ENCODE data around the gene NR1I2.

Gene NR1I2

DNA sequence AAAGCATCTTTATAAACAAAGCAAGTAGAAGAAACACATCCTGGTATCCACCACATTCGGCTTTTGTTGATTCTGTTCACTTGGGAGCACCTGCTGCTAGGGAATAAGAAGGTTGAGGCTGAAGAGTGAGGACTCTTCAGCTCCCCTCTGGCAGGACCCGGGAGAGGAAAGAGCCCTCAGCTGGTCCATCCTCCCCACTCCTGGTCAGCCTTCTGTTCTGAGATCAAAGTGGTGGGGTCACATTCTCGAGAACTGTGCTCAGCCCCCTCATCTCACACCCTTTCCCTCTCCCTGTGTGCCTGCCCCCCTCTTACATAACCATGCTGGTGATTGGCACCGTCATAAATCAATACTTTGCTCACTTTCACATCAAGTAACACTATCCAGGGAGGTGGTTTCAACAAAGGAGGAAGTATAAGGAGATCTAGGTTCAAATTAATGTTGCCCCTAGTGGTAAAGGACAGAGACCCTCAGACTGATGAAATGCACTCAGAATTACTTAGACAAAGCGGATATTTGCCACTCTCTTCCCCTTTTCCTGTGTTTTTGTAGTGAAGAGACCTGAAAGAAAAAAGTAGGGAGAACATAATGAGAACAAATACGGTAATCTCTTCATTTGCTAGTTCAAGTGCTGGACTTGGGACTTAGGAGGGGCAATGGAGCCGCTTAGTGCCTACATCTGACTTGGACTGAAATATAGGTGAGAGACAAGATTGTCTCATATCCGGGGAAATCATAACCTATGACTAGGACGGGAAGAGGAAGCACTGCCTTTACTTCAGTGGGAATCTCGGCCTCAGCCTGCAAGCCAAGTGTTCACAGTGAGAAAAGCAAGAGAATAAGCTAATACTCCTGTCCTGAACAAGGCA is at the start of gene NR1I2:
Gene NR1I2 (plus strand): TSS at position 772 of the 869 bp plus-strand sequence.
- peak; percentile 9 for TF ChIP-seq CTCF (IDR thresholded peaks at IDR 0.05; ENCODE audit: low read depth, low read length)
- no peak for TF ChIP-seq POLR2A (IDR thresholded peaks at IDR 0.05; ENCODE audit: extremely low read depth, insufficient read length)
- peak; percentile 52 for DNase-seq (ENCODE audit: low read depth)
- no peak within 1 kb of the TSS for H3K4me3 ChIP-seq (ENCODE audit: low read depth, low read length)

DNA sequence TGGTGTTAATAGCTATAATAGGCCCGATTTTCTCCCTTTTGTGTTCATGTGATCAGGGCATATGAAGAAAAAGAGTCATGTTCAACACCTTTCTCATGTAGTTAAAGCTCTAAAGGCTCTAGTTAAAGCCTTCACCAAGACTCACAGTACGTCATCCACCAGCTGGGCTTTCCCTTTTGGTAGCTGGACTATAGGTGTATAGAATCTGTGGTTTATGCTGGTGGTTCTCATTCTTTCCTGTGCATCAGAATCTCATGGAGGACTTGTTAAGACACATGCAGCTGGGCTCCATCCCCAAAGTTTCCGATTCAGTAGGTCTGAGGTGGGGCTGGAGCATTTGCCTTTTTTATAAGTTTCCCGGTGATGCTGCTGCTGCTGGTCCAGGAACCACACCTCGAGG is 48.1 kb upstream of the NR1I2 start:
- H3K4me3 ChIP-seq (ENCODE audit: low read depth, low read length): no peak overlapping the region
- DNase-seq (ENCODE audit: low read depth): no peak
- no peak for TF ChIP-seq POLR2A (IDR thresholded peaks at IDR 0.05; ENCODE audit: extremely low read depth, insufficient read length)
- no peak for TF ChIP-seq MYC (IDR thresholded peaks at IDR 0.05; ENCODE audit: low read depth, low read length)
- TF ChIP-seq CTCF (IDR thresholded peaks at IDR 0.05; ENCODE audit: low read depth, low read length): no peak

DNA sequence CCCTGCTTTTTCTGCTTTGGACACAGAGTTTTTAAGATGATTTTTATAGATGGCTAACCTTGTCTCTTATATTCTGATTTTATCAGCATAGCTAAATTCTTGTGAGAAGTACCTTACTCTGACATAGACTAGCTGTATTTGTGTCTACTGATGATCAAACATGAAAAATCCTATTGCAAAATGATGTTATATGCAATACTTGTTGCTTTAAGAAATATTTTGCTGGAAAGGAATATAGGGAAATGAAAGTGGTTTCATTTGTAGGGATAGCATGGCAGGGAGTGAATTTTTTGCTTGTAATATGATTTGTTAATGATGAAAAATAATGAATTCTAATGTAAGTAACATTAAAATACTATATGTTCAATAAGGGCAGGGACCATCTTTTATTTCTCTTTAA is 43.2 kb upstream of the NR1I2 start:
- TF ChIP-seq MAX (IDR thresholded peaks at IDR 0.05; ENCODE audit: low read depth, low read length): no peak
- TF ChIP-seq CTCF (IDR thresholded peaks at IDR 0.05; ENCODE audit: low read depth, low read length): no peak
- no peak for TF ChIP-seq POLR2A (IDR thresholded peaks at IDR 0.05; ENCODE audit: extremely low read depth, insufficient read length)
- no peak for TF ChIP-seq MYC (IDR thresholded peaks at IDR 0.05; ENCODE audit: low read depth, low read length)
- H3K4me3 ChIP-seq (ENCODE audit: low read depth, low read length): no peak overlapping the region
- no peak for DNase-seq (ENCODE audit: low read depth)

GRCh38 chr3:119741657-119742590 is 40.0 kb upstream of the NR1I2 start:
- DNase-seq (ENCODE audit: low read depth): peak; percentile 19
- H3K4me3 ChIP-seq (ENCODE audit: low read depth, low read length): no peak overlapping the region
- no peak for TF ChIP-seq POLR2A (IDR thresholded peaks at IDR 0.05; ENCODE audit: extremely low read depth, insufficient read length)
- TF ChIP-seq CTCF (IDR thresholded peaks at IDR 0.05; ENCODE audit: low read depth, low read length): no peak
- TF ChIP-seq MYC (IDR thresholded peaks at IDR 0.05; ENCODE audit: low read depth, low read length): no peak
- no peak for TF ChIP-seq MAX (IDR thresholded peaks at IDR 0.05; ENCODE audit: low read depth, low read length)

GRCh38 chr3:119743921-119744320 is 38.0 kb upstream of the NR1I2 start:
- TF ChIP-seq MYC (IDR thresholded peaks at IDR 0.05; ENCODE audit: low read depth, low read length): no peak
- TF ChIP-seq POLR2A (IDR thresholded peaks at IDR 0.05; ENCODE audit: extremely low read depth, insufficient read length): no peak
- no peak for TF ChIP-seq CTCF (IDR thresholded peaks at IDR 0.05; ENCODE audit: low read depth, low read length)
- no peak for TF ChIP-seq MAX (IDR thresholded peaks at IDR 0.05; ENCODE audit: low read depth, low read length)
- no peak overlapping the region for H3K4me3 ChIP-seq (ENCODE audit: low read depth, low read length)
- DNase-seq (ENCODE audit: low read depth): no peak
